HG03066 (cell line): ENCODE data around the gene PCDHB12.
"Not testable (repeated sequence)": the region's sequence is repeated elsewhere in the genome, so short reads cannot be mapped to it uniquely, and the experiment has no call there.

Experiments used
- ATAC-seq: cut with Tn5 transposase; IDR thresholded peaks from one replicate; pipeline ENCODE4 v1.9.1; 2021; ENCODE audit warnings: low read depth; ENCODE audit not compliant: unreplicated experiment

PCDHB12 gene

DNA sequence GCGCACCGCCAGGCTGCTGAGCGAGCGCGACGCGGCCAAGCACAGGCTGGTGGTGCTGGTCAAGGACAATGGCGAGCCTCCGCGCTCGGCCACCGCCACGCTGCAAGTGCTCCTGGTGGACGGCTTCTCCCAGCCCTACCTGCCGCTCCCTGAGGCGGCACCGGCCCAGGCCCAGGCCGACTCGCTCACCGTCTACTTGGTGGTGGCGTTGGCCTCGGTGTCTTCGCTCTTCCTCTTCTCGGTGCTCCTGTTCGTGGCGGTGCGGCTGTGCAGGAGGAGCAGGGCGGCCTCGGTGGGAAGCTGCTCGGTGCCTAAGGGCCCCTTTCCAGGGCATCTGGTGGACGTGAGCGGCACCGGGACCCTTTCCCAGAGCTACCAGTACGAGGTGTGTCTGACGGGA lies 6.9 kb upstream of the PCDHB12 start:
- ATAC-seq = not testable (repeated sequence)

DNA sequence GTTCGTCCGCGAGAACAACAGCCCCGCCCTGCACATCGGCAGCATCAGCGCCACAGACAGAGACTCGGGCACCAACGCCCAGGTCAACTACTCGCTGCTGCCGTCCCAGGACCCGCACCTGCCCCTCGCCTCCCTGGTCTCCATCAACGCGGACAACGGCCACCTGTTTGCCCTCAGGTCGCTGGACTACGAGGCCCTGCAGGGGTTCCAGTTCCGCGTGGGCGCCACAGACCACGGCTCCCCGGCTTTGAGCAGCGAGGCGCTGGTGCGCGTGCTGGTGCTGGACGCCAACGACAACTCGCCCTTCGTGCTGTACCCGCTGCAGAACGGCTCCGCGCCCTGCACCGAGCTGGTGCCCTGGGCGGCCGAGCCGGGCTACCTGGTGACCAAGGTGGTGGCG lies 1.8 kb downstream of the PCDHB12 start:
- not testable (repeated sequence) for ATAC-seq

DNA sequence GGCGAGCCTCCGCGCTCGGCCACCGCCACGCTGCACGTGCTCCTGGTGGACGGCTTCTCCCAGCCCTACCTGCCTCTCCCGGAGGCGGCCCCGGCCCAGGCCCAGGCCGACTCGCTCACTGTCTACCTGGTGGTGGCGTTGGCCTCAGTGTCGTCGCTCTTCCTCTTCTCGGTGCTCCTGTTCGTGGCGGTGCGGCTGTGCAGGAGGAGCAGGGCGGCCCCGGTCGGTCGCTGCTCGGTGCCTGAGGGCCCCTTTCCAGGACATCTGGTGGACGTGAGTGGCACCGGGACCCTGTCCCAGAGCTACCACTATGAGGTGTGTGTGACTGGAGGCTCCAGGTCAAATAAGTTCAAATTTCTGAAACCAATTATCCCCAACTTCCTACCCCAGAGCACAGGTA lies 2.3 kb downstream of the PCDHB12 start:
- not testable (repeated sequence) for ATAC-seq

DNA sequence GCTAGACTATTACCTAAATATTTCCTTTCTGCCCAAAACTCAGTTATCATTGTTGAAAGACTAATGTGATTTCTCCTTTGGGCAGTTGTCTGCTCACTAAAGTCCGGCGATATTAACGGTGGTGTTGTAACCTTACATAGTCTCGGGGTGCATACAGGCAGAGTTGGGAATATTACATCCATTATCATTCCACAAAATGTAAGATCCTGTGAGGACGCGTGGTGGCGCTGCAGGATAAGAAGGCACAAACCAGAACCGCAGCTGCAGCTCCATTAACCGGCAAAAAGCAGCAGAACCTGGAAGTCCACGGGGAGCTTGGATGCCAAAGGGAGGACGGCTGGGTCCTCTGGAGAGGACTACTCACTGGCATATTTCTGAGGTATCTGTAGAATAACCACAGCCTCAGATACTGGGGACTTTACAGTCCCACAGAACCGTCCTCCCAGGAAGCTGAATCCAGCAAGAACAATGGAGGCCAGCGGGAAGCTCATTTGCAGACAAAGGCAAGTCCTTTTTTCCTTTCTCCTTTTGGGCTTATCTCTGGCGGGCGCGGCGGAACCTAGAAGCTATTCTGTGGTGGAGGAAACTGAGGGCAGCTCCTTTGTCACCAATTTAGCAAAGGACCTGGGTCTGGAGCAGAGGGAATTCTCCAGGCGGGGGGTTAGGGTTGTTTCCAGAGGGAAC lies 5.3 kb downstream of the PCDHB12 start, which contains the start of gene PCDHB13:
TSS of gene PCDHB13 (plus strand) at position 264 of the 684 bp plus-strand sequence. CDS start at position 469, 205 bp downstream.
- not testable (repeated sequence) for ATAC-seq

DNA sequence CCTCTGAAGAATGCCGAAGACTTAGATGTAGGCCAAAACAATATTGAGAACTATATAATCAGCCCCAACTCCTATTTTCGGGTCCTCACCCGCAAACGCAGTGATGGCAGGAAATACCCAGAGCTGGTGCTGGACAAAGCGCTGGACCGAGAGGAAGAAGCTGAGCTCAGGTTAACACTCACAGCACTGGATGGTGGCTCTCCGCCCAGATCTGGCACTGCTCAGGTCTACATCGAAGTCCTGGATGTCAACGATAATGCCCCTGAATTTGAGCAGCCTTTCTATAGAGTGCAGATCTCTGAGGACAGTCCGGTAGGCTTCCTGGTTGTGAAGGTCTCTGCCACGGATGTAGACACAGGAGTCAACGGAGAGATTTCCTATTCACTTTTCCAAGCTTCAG lies 6.1 kb downstream of the PCDHB12 start:
- not testable (repeated sequence) for ATAC-seq

DNA sequence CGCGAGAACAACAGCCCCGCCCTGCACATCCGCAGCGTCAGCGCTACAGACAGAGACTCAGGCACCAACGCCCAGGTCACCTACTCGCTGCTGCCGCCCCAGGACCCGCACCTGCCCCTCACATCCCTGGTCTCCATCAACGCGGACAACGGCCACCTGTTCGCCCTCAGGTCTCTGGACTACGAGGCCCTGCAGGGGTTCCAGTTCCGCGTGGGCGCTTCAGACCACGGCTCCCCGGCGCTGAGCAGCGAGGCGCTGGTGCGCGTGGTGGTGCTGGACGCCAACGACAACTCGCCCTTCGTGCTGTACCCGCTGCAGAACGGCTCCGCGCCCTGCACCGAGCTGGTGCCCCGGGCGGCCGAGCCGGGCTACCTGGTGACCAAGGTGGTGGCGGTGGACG lies 7.0 kb downstream of the PCDHB12 start:
- ATAC-seq = not testable (repeated sequence)

DNA sequence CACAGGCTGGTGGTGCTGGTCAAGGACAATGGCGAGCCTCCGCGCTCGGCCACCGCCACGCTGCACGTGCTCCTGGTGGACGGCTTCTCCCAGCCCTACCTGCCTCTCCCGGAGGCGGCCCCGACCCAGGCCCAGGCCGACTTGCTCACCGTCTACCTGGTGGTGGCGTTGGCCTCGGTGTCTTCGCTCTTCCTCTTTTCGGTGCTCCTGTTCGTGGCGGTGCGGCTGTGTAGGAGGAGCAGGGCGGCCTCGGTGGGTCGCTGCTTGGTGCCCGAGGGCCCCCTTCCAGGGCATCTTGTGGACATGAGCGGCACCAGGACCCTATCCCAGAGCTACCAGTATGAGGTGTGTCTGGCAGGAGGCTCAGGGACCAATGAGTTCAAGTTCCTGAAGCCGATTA lies 7.5 kb downstream of the PCDHB12 start:
- ATAC-seq = not testable (repeated sequence)

DNA sequence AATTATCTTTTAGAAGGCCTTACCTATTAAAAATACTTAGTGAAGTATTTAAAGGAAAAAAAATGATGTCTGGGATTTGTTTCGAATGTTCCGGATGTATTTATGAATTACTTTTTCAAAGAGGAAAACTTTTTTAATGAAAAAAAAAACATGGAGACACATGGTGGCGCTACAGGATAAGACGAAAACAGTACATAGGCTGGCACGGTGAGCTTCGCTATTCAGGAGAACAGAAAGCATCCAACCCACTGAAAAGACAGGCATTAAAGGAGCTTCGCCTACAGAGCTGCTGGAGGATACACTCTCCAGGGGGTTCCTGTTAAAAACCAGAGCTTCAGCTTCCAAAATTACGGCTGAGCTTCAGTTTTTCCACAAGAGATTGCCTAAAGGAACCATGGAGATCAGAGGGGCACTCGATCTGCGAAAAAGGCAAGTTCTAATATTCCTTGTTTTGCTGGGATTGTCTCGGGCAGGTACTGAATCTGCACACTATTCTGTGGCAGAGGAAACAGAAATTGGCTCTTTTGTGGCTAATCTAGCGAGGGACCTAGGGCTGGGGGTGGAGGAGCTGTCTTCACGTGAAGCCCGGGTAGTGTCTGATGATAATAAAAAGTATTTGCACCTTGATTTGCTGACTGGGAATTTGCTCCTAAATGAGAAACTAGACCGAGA lies 14.7 kb downstream of the PCDHB12 start, which contains the start of gene PCDHB14:
TSS of gene PCDHB14 (plus strand) at position 232 of the 672 bp plus-strand sequence. CDS start at position 395, 163 bp downstream.
- ATAC-seq = no peak

DNA sequence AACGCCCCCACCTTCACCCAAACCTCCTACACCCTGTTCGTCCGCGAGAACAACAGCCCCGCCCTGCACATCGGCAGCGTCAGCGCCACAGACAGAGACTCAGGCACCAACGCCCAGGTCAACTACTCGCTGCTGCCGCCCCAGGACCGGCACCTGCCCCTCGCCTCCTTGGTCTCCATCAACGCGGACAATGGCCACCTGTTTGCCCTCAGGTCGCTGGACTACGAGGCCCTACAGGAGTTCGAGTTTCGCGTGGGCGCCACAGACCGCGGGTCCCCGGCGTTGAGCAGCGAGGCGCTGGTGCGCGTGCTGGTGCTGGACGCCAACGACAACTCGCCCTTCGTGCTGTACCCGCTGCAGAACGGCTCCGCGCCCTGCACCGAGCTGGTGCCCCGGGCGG lies 16.3 kb downstream of the PCDHB12 start:
- not testable (repeated sequence) for ATAC-seq

DNA sequence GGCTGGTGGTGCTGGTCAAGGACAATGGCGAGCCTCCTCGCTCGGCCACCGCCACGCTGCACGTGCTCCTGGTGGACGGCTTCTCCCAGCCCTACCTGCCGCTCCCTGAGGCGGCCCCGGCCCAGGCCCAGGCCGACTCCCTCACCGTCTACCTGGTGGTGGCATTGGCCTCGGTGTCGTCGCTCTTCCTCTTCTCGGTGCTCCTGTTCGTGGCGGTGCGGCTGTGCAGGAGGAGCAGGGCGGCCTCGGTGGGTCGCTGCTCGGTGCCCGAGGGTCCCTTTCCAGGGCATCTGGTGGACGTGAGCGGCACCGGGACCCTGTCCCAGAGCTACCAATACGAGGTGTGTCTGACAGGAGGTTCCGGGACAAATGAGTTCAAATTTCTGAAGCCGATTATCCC lies 16.9 kb downstream of the PCDHB12 start:
- ATAC-seq = not testable (repeated sequence)

DNA sequence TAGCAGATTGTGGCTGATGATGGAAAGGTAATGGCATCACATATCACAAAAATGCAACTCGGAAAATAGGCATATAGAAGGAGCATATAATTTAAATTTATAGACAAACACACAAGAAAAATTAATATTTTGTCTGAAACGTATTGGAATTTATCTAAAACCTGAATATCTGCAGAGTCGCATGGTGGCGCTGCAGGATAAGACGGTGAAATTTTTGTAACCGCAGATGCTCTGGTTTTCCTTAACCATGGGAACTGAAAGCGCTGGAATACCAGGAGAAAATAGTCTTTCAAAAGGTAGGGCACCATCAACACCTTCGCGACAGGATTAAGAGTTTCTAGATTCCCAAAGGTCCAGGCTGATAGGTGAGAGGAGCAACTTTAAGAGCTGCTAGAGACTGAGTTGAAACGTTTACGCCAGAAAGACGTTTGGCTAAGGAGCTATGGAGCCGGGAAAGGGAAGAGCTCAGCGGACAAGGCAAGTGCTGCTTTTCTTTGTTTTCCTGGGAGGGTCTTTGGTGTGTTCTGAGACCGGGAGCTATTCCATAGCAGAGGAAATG lies 25.7 kb downstream of the PCDHB12 start:
- ATAC-seq = no peak

DNA sequence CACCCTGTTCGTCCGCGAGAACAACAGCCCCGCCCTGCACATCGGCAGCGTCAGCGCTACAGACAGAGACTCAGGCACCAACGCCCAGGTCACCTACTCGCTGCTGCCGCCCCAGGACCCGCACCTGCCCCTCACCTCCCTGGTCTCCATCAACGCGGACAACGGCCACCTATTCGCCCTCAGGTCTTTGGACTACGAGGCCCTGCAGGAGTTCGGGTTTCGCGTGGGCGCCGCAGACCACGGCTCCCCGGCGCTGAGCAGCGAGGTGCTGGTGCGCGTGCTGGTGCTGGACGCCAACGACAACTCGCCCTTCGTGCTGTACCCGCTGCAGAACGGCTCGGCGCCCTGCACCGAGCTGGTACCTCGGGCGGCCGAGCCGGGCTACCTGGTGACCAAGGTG lies 27.4 kb downstream of the PCDHB12 start:
- ATAC-seq = not testable (repeated sequence)

DNA sequence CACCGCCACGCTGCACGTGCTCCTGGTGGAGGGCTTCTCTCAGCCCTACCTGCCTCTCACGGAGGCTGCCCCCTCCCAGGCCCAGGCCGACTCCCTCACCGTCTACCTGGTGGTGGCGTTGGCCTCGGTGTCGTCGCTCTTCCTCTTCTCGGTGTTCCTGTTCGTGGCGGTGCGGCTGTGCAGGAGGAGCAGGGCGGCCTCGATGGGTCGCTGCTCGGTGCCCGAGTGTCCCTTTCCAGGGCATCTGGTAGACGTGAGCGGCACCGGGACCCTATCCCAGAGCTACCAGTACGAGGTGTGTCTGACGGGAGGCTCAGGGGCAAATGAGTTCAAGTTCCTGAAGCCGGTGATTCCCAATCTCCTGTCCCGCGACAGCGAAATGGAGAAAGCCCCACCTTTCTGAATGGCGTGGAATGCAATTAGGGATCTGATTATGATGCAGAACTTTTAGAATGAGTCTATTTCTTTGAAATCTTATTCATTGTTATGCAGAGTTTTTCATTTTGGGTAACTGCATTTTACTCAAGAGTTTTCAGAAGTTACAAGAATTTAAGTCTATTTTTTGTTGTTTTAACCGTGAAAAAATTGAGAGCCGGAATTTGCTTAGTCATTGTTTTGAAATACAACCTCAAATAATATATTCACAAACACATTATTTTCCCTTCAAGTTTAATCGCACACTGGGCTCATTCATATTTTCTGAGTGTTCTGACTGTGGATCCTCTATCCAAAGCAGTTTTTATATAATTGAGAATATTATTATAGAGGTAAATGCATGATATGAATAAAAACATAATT lies 28.2 kb downstream of the PCDHB12 start:
- no peak for ATAC-seq

DNA sequence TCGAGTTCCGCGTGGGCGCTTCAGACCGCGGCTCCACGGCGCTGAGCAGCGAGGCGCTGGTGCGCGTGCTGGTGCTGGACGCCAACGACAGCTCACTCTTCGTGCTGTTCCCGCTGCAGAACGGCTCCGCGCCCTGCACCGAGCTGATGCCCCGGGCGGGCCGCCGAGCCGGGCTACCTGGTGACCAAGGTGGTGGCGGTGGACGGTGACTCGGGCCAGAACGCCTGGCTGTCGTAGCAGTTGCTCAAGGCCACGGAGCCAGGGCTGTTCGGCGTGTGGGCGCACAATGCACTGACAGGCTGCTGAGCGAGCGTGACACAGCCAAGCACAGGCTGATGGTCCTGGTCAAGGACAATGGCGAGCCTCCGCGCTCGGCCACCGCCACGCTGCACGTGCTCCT lies 33.0 kb downstream of the PCDHB12 start:
- no peak for ATAC-seq

DNA sequence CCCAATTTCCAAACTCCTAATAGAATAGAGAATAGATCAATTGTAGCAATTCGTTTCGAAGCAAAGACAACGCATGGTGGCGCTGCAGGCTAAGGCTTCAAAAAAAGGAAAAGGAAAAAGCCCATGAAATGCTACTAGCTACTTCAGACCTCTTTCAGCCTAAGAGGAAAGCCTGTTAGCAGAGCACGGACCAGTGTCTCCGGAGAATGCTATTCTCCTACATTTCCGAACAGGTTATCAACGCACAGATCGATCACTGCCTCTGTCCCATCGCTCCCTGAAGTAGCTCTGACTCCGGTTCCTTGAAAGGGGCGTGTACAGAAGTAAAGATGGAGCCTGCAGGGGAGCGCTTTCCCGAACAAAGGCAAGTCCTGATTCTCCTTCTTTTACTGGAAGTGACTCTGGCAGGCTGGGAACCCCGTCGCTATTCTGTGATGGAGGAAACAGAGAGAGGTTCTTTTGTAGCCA lies 36.8 kb downstream of the PCDHB12 start, which contains the start of gene PCDHB15:
TSS of gene PCDHB15 (plus strand) at position 146 of the 468 bp plus-strand sequence. CDS start at position 330, 184 bp downstream.
- ATAC-seq = no peak

DNA sequence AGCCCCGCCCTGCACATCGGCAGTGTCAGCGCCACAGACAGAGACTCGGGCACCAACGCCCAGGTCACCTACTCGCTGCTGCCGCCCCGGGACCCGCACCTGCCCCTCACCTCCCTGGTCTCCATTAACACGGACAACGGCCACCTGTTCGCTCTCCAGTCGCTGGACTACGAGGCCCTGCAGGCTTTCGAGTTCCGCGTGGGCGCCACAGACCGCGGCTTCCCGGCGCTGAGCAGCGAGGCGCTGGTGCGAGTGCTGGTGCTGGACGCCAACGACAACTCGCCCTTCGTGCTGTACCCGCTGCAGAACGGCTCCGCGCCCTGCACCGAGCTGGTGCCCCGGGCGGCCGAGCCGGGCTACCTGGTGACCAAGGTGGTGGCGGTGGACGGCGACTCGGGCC lies 38.5 kb downstream of the PCDHB12 start:
- ATAC-seq = not testable (repeated sequence)

DNA sequence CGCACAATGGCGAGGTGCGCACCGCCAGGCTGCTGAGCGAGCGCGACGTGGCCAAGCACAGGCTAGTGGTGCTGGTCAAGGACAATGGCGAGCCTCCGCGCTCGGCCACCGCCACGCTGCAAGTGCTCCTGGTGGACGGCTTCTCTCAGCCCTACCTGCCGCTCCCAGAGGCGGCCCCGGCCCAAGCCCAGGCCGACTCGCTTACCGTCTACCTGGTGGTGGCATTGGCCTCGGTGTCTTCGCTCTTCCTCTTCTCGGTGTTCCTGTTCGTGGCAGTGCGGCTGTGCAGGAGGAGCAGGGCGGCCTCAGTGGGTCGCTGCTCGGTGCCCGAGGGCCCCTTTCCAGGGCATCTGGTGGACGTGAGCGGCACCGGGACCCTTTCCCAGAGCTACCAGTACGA lies 38.9 kb downstream of the PCDHB12 start:
- ATAC-seq = not testable (repeated sequence)

DNA sequence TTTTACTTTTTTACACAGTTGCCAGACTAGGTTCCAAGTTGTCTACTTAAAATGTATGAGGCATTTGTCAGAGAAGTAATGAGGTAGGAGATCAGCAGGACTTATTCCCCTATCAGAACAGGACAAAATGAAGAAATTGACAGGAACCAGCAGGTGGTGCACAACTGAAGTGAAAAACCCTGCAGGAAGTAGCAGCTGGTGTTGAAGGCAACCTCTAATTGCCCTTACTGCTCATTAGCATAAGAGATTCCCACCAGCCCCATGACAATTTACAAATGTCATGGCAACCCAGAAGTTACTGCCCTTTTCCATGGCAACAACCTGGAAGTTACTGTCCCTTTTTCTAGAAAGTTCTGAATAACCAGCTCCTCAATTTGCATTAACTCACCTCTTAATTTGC lies 42.1 kb downstream of the PCDHB12 start:
- ATAC-seq = no peak

DNA sequence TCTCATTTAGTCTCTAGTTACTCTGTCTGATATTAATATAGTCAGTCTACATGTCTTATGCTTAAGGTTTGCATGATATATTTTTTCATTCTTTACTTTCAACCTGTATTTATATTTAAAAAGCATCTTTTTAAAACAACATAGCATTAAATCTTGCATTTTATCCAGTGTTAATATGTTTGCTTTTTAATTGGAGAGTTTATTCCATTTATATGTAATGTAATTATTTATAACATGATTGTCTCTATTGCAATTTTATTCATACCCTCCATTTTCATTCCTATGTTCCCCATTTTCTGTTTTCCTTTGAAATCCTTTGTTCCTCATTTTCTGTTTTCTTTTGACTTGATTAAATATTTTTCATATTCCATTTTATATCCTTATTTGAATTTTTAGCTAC lies 49.9 kb downstream of the PCDHB12 start:
- no peak for ATAC-seq

DNA sequence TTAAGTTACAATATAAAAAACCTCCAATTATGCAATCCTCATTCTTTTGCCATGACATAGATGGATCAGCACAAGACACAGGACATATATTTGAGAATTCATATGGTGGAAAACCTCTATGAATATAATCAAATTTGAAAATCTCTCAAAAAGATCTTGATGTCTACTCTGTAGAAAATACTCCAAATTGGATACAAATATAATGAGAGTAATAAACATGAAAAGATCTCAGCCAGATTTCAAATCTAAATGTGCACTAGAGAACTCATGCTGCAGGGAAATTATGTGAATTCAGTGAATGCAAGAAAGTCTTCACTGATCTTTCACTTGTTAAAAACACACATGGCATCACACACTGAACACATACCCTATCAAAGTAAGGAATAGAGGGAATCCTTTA lies 50.4 kb downstream of the PCDHB12 start:
- no peak for ATAC-seq
